PC-9 (cell line): ENCODE results near the gene HHAT. TPM values are rescaled to one million over a fixed set of nuclear protein-coding genes. Genes with fewer than 3 reads are reported as not detected.

Experiments used
- BruUV-seq: library from RNA; stranded (reverse); fragments of 400-500 nt; replicated peaks from 2 replicates; lab custom pipeline; 2021; lab: Mats Ljungman, UMichigan
- CTCF ChIA-PET: fragments of 300-600 bp; sonication (Branson Sonifier 250); formaldehyde crosslinking; loops from one replicate; lab custom pipeline; 2022; ENCODE audit warnings: antibody characterized with exemption; lab: Charles Lee
- POLR2A ChIA-PET: fragments of 300-600 bp; sonication (Branson Sonifier 250); formaldehyde crosslinking; loops from one replicate; lab custom pipeline; 2022; ENCODE audit warnings: antibody characterized with exemption; ENCODE audit not compliant: unreplicated experiment; lab: Charles Lee
- DNase-seq, 2 experiments: peaks; one replicate each; pipeline versions ENCODE4 v3.0.0 to v3.0.0-alpha.2; 2015 to 2022; ENCODE audit warnings: mixed read lengths in 1 of 2
- H2AFZ ChIP-seq: fragments of 200-600 bp; sonication (generic); 2 replicates; pipeline ENCODE4 v1.8.1; 2017; ENCODE audit warnings: antibody characterized with exemption
- H3F3A ChIP-seq: fragments of 200-600 bp; sonication (generic); 2 replicates; pipeline ENCODE4 v1.8.1; 2017; ENCODE audit warnings: antibody characterized with exemption, mild to moderate bottlenecking, low read depth; ENCODE audit not compliant: insufficient read depth
- H3K27ac ChIP-seq: fragments of 200-600 bp; sonication (generic); 2 replicates; pipeline ENCODE4 v1.6.1; 2016; ENCODE audit warnings: mixed run types
- H3K27me3 ChIP-seq: fragments of 200-600 bp; sonication (generic); 2 replicates; pipeline ENCODE4 v1.6.1; 2016; ENCODE audit warnings: low read depth, mixed run types; ENCODE audit not compliant: insufficient read depth
- H3K36me3 ChIP-seq: fragments of 200-600 bp; sonication (generic); 2 replicates; pipeline ENCODE4 v1.6.1; 2016; ENCODE audit warnings: low read depth, mixed run types
- H3K4me1 ChIP-seq: fragments of 200-600 bp; sonication (generic); replicated peaks from 2 replicates; pipeline ENCODE4 v1.6.1; 2016; ENCODE audit warnings: mixed run types; ENCODE audit not compliant: insufficient read depth
- H3K4me2 ChIP-seq: fragments of 200-600 bp; sonication (generic); 2 replicates; pipeline ENCODE4 v1.6.1; 2017; ENCODE audit warnings: mixed run types
- H3K4me3 ChIP-seq: fragments of 200-600 bp; sonication (generic); 2 replicates; pipeline ENCODE4 v1.6.1; 2016; ENCODE audit warnings: mixed run types
- H3K79me2 ChIP-seq: fragments of 200-600 bp; sonication (generic); 2 replicates; pipeline ENCODE4 v1.6.1; 2017; ENCODE audit warnings: low read depth, mixed run types
- H3K9me2 ChIP-seq: fragments of 200-600 bp; sonication (generic); 2 replicates; pipeline ENCODE4 v1.8.1; 2017; ENCODE audit warnings: mild to moderate bottlenecking; ENCODE audit not compliant: insufficient read depth
- H3K9me3 ChIP-seq: fragments of 200-600 bp; sonication (generic); 2 replicates; pipeline ENCODE4 v1.8.1; 2016; ENCODE audit warnings: low read depth; ENCODE audit not compliant: insufficient read depth
- H4K20me1 ChIP-seq: fragments of 200-600 bp; sonication (generic); 2 replicates; pipeline ENCODE4 v1.8.1; 2017; ENCODE audit not compliant: insufficient read depth
- EZH2 ChIP-seq: fragments of 200-600 bp; sonication (generic); IDR thresholded peaks from 2 replicates; pipeline ENCODE4 v1.8.0; 2017; ENCODE audit warnings: antibody characterized with exemption, low read depth
- intact Hi-C: fragments of 100-400 bp; cut with micrococcal nuclease; formaldehyde crosslinking; loops from one replicate; pipeline ENCODE4 v1.10.0; 2022; ENCODE audit not compliant: unreplicated experiment
- total RNA-seq: library from RNA; stranded (reverse); gene quantifications from 2 replicates; pipeline ENCODE4 v1.2.3, GENCODE V29; 2021
- TF ChIP-seq, protein P1 (sequence below): fragments of 200-600 bp; sonication (generic); conservative IDR thresholded peaks from 2 replicates; pipeline ENCODE4 v1.6.1; 2017; ENCODE audit warnings: mixed run types, antibody characterized with exemption, mild to moderate bottlenecking, moderate library complexity

The HHAT gene
- total RNA-seq, 1 experiment from 2014 or later = 5.3 TPM

DNA sequence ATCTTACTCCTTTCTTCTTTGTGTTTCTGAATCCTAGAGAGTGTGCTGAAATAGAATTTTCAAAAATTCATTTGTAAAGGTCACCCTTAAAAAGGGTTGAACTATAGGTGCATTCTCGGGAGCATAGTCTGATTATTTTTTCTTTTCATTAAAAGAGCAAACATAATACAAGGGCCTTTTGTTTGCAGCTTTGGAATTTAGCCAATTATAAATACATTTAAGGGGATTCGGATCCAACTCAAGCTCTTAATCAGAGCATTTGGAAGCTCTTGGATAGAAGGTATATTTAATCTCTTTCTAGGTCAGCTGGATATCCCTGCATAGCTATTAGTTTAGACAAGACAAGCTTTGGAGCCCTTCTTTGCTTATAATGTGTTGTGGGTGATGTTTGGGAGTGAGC is 321.7 kb downstream of the HHAT start:
- Histone ChIP-seq H3K9me2 (no peaks in the 10 kb centered on the region), H3K36me3 (no peaks in the 10 kb centered on the region), H3K4me1 (no peaks in the 10 kb centered on the region), H3K79me2 (no peaks in the 10 kb centered on the region), H3K9me3 (no peaks in the 10 kb centered on the region), H2AFZ (no peak overlapping the region), H3K27ac (no peak overlapping the region), H4K20me1 (no peaks in the 10 kb centered on the region), H3F3A (no peaks in the 10 kb centered on the region), H3K4me3 (no peak overlapping the region), H3K4me2 (no peak overlapping the region), H3K27me3 (no peaks in the 10 kb centered on the region)
- intact Hi-C loops = no loop called here
- no TSS peak for BruUV-seq
- CTCF ChIA-PET = no interaction called here
- DNase-seq = no peak
- TF ChIP-seq, protein P1, sequence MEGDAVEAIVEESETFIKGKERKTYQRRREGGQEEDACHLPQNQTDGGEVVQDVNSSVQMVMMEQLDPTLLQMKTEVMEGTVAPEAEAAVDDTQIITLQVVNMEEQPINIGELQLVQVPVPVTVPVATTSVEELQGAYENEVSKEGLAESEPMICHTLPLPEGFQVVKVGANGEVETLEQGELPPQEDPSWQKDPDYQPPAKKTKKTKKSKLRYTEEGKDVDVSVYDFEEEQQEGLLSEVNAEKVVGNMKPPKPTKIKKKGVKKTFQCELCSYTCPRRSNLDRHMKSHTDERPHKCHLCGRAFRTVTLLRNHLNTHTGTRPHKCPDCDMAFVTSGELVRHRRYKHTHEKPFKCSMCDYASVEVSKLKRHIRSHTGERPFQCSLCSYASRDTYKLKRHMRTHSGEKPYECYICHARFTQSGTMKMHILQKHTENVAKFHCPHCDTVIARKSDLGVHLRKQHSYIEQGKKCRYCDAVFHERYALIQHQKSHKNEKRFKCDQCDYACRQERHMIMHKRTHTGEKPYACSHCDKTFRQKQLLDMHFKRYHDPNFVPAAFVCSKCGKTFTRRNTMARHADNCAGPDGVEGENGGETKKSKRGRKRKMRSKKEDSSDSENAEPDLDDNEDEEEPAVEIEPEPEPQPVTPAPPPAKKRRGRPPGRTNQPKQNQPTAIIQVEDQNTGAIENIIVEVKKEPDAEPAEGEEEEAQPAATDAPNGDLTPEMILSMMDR = no peak
- TF ChIP-seq EZH2 = no peak
- POLR2A ChIA-PET = interaction anchor here (0.6 kb wide), 1 partner anchor 1478 kb away, joined by 6 read pairs; no protein-coding TSS in a partner anchor

DNA sequence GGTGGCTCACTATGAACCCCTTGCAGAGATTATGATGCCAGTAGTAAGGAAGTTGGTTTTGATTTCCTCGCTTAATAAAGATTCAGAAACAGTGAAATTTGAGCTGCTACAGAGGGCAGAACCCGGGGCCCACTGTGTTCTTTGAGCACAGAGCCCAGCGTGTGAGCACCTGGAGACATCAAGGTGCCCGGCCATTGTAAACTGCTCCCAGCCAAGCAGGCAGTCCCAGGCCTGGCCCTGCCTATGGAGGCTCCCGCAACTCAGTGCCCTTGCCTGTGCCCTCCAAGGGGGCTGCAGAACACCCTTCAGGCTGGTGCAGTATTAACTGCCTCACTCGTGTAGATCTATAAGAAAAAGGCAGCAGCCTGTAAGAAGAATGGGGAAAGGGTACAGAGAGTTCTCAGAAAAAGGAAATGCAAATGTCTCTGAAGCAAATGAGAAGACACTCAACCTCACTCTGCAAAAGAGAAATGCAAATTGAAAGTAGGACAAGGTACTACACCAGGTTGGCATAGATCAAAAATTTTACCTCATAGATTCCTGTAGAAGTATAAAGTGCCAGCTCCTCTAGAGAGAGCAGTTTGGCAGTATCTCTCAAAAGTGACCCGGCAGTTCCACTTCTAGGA is 323.7 kb downstream of the HHAT start:
- H3K79me2 ChIP-seq = no peaks in the 10 kb centered on the region
- intact Hi-C loops = no loop called here
- TF ChIP-seq EZH2 = no peak
- TF ChIP-seq, protein P1 = no peak
- CTCF ChIA-PET = no interaction called here
- no peak overlapping the region for H2AFZ ChIP-seq
- BruUV-seq = no TSS peak
- H3K36me3 ChIP-seq = no peaks in the 10 kb centered on the region
- H4K20me1 ChIP-seq = no peaks in the 10 kb centered on the region
- H3K4me3 ChIP-seq = no peak overlapping the region
- H3K4me1 ChIP-seq = no peaks in the 10 kb centered on the region
- POLR2A ChIA-PET = no interaction called here
- no peaks in the 10 kb centered on the region for H3F3A ChIP-seq
- H3K27me3 ChIP-seq = peaks cover 8% of the 10 kb centered on the region; the same call in 1 of the 2 replicates
- no peaks in the 10 kb centered on the region for H3K9me2 ChIP-seq
- no peak for DNase-seq
- no peaks in the 10 kb centered on the region for H3K9me3 ChIP-seq
- H3K27ac ChIP-seq = no peak overlapping the region
- no peak overlapping the region for H3K4me2 ChIP-seq

DNA sequence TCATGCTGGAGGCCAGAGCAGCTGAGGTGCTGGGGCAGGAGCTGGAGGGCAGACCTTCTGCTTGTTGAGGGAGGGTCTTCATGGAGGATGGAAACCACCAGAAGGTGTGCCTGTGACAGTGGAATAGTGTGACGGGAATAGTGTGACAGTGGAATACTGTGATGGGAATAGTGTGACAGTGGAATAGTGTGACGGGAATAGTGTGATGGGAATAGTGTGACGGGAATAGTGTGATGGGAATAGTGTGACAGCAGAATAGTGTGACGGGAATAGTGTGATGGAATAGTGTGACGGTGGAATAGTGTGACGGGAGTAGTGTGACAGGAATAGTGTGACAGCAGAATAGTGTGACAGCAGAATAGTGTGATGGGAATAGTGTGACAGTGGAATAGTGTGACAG is 325.1 kb downstream of the HHAT start:
- H3K36me3 ChIP-seq = no peaks in the 10 kb centered on the region
- H3F3A ChIP-seq = no peaks in the 10 kb centered on the region
- no peaks in the 10 kb centered on the region for H4K20me1 ChIP-seq
- H3K27ac ChIP-seq = no peak overlapping the region
- no peaks in the 10 kb centered on the region for H3K79me2 ChIP-seq
- ChIA-PET CTCF (no interaction called here), POLR2A (no interaction called here)
- no peak overlapping the region for H3K4me3 ChIP-seq
- intact Hi-C loops = no loop called here
- H2AFZ ChIP-seq = no peak overlapping the region
- H3K4me1 ChIP-seq = no peaks in the 10 kb centered on the region
- peaks cover 9% of the 10 kb centered on the region; the same call in 1 of the 2 replicates for H3K27me3 ChIP-seq
- no TSS peak for BruUV-seq
- no peaks in the 10 kb centered on the region for H3K9me3 ChIP-seq
- H3K4me2 ChIP-seq = no peak overlapping the region
- no peaks in the 10 kb centered on the region for H3K9me2 ChIP-seq
- no peak for DNase-seq
- TF ChIP-seq, protein P1 = no peak
- TF ChIP-seq EZH2 = no peak
